MG63 (cell line): Measurements from ENCODE around the gene GABRR2. TPM values are rescaled to one million over a fixed set of nuclear protein-coding genes. Genes with fewer than 3 reads are reported as not detected.
"Not testable (repeated sequence)": the region's sequence is repeated elsewhere in the genome, so short reads cannot be mapped to it uniquely, and the experiment has no call there.

Experiments used
- DNase-seq: peaks from one replicate; pipeline ENCODE4 v3.0.0-alpha.2; 2020
- H3K27me3 ChIP-seq: fragments of 250-450 bp; sonication (Bioruptor Pico); 2 replicates; pipeline ENCODE4 v1.5.1; 2020; ENCODE audit warnings: mild to moderate bottlenecking, moderate library complexity
- H3K36me3 ChIP-seq: fragments of 250-450 bp; sonication (Bioruptor Pico); 2 replicates; pipeline ENCODE4 v1.5.1; 2020; ENCODE audit warnings: mild to moderate bottlenecking, moderate library complexity
- H3K4me3 ChIP-seq: fragments of 250-450 bp; sonication (Bioruptor Pico); 2 replicates; pipeline ENCODE4 v1.5.1; 2020; ENCODE audit warnings: mild to moderate bottlenecking, moderate library complexity
- H3K9me3 ChIP-seq: fragments of 250-450 bp; sonication (Bioruptor Pico); 2 replicates; pipeline ENCODE4 v1.5.1; 2020; ENCODE audit warnings: mild to moderate bottlenecking, moderate library complexity
- total RNA-seq: library from RNA; depleted of rRNA; stranded (reverse); fragments of >200 nt; shearing (Covaris generic); gene quantifications from 2 replicates; pipeline ENCODE4 v1.2.3, GENCODE V29; 2014; ENCODE audit warnings: low replicate concordance

The GABRR2 gene
- total RNA-seq, 1 experiment from 2014 or later = not detected

DNA sequence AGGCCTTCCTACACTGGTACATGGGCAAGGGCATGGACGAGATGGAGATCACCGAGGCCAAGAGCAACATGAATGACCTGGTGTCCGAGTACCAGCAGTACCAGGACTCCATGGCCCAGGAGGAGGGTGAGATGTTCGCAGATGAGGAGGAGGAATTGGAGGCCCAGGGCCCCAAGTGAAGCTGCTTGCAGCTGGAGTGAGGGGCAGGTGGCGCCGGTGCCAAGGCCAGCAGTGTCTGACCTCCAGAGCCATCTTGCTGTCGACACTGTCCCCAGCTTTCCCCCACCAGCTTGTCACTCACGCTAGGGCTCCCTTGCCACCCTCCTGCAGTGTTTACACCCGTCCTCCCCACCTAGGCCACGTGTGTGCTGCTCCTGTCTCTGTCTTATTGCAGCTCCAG is 12.2 kb downstream of the GABRR2 start:
- no peak for DNase-seq
- no peaks in the 10 kb centered on the region for H3K27me3 ChIP-seq
- H3K9me3 ChIP-seq = no peaks in the 10 kb centered on the region
- H3K36me3 ChIP-seq = no peaks in the 10 kb centered on the region
- H3K4me3 ChIP-seq = no peak overlapping the region

DNA sequence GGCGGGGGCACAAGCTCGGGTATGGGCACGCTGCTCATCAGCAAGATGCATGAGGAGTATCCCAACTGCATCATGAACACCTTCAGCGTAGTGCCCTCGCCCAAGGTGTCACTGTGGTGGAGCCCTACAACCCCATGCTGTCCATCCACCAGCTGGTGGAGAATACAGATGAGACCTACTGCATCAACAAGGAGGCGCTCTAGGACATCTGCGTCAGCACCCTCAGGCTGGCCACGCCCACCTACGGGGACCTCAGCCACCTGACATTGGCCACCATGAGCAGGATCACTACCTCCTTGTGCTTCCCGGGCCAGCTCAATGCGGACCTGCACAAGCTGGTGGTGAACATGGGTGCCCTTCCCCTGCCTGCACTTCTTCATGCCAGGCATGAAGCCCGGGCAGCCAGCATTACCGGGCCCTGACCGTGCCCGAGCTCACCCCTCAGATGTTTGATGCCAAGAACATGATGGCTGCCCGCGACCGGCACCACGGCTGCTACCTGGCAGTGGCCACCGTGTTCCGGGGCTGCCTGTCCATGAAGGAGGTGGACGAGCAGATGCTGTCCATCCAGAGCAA is 12.8 kb downstream of the GABRR2 start:
- no peaks in the 10 kb centered on the region for H3K27me3 ChIP-seq
- no peak overlapping the region for H3K4me3 ChIP-seq
- H3K36me3 ChIP-seq = no peaks in the 10 kb centered on the region
- no peak for DNase-seq
- no peaks in the 10 kb centered on the region for H3K9me3 ChIP-seq

DNA sequence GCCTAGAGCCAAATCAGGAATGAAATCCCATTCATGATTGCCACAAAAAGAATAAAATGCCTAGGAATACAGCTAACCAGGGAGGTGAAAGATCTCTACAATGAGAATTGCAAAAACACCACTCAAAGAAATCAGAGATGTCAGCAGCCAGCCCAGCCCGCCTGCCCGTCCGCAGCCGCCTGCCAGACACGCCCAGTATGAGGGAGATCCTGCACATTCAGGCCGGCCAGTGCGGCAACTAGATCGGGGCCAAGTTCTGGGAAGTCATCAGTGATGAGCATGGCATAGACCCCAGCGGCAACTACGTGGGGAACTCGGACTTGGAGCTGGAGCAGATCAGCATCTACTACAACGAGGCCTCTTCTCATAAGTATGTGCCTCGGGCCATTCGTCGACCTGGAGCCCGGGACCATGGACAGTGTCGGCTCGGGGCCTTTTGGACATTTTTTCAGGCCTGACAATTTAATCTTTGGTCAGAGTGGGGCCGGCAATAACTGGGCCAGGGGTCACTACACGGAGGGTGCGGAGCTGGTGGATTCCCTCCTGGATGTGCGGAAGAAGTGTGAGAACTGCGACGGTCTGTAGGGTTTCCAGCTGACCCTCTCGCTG is 13.4 kb downstream of the GABRR2 start:
- Histone ChIP-seq H3K9me3 (no peaks in the 10 kb centered on the region), H3K36me3 (no peaks in the 10 kb centered on the region), H3K4me3 (no peak overlapping the region), H3K27me3 (no peaks in the 10 kb centered on the region)
- no peak for DNase-seq

DNA sequence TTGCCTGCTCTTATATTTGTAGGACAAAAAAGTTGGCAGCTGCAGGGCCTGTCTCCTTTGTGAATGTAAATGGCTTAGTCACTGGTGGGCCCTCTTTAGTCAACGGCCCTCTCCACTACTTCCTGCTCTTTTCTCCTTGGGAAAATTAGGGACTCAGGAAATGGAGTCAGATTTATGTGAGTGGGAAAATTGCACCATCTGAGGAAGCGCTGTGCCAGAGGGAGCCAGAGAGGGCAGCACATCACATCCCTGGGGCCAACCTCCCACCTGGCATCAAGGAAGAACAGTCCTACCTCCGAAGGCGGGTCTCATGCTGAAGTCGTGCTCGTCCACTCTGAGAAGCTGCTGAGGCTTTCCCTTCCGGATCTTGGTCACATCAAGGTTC is 15.6 kb downstream of the GABRR2 start:
- Histone ChIP-seq H3K4me3 (no peak overlapping the region), H3K9me3 (no peaks in the 10 kb centered on the region), H3K27me3 (no peaks in the 10 kb centered on the region), H3K36me3 (no peaks in the 10 kb centered on the region)
- peak; percentile 23 for DNase-seq

DNA sequence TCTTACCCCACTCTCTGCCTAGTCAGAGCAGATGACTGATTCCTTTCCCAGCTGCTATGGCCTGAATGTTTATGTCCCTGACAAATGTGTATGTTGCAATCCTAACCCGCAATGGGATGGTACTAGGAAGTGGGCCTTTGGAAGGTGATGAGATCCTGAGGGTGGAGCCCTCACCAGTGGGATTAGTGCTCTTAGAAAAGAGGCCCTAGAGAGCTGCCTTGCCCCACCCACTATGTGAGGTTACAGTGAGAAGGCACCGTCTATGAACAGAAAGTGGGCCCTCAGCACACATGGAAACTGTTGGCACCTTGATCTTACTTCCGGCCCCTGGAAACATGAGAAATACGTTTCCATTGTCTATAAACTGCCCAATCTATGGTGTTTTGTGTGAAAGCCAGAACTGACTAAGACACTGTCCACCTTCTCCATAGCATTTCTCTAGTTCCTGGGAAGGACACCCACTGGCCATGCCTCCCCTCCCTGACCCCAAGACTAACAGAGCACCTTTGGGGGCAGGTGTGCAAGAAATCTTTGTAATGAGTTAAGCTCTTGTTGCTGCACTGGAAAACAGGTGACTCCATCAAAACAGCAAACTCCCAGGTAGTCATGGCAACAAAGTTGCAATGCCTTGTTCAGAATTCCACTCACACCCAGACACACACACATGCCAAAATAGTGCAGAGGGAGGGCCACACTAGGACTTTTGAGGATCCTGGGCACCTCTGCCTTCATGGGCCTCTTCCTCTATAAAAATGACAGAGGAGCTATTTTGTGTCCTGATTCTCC is 16.2 kb downstream of the GABRR2 start:
- DNase-seq = peak; percentile 77
- no peaks in the 10 kb centered on the region for H3K9me3 ChIP-seq
- H3K36me3 ChIP-seq = no peaks in the 10 kb centered on the region
- H3K4me3 ChIP-seq = no peak overlapping the region
- no peaks in the 10 kb centered on the region for H3K27me3 ChIP-seq

DNA sequence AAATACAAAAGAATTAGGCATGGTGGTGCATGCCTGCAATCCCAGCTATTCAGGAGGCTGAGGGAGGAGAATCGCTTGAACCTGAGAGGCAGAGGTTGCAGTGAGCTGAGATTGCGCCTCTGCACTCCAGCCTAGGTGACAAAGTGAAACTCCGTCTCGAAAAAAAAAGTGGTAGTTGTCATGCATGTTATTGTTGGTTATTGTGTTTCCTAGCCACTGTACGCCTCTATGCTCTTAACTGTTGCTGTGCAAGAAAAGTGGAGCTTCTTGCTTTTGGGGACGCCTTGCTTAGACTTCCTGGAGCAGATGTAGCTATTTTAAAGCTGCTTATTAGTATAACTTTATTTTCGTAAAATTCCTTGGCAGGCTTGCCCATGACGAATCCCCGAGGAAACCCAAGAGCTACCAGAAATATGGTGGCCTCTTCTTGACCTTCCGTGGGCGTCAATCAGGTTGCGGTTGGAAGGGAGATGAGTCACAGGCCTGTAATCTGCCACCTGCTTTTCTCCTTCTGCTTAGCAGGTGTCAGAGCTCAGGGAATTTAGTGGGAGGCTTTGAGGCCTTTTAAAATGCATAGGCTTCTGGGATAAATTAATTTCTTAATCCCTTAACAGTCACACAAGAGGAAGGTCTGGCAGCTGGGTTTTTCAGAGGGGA is 17.3 kb downstream of the GABRR2 start:
- H3K27me3 ChIP-seq = no peaks in the 10 kb centered on the region
- H3K4me3 ChIP-seq = no peak overlapping the region
- peak; percentile 93 for DNase-seq
- H3K9me3 ChIP-seq = no peaks in the 10 kb centered on the region
- H3K36me3 ChIP-seq = no peaks in the 10 kb centered on the region

DNA sequence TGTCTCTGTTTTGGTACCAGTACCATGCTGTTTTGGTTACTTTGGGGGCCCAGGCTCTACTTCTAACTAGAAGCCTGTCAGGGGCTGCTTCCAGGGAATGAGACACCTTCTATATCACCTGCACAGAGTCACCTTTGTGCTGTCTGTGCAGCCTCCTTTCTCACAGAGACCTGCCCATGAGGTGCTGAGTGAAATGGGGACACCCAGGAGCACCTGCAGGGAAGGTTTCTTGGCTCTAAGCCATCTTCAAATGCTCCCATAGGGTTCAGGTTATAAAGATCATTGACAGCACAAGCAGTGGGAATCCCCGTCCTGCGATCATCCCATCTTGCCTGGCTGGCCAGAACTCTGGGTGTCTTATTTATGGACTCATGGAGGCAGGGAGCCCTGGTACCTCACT is 19.1 kb downstream of the GABRR2 start:
- no peaks in the 10 kb centered on the region for H3K27me3 ChIP-seq

DNA sequence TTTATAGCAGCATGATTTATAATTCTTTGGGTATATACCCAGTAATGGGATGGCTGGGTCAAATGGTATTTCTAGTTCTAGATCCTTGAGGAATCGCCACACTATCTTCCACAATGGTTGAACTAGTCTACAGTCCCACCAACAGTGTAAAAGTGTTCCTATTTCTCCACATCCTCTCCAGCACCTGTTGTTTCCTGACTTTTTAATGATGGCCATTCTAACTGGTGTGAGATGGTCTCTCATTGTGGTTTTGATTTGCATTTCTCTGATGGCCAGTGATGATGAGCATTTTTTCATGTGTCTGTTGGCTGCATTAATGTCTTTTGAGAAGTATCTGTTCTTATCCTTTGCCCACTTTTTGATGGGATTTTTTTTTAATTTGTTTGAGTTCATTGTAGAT is 20.0 kb downstream of the GABRR2 start:
- not testable (repeated sequence) for H3K9me3 ChIP-seq, H3K27me3 ChIP-seq, H3K36me3 ChIP-seq, DNase-seq, H3K4me3 ChIP-seq

More for the DNA sequence above, 19.1 kb downstream of the GABRR2 start:
- no peaks in the 10 kb centered on the region for H3K36me3 ChIP-seq
- no peak for DNase-seq
- H3K4me3 ChIP-seq = no peak overlapping the region
- no peaks in the 10 kb centered on the region for H3K9me3 ChIP-seq

DNA sequence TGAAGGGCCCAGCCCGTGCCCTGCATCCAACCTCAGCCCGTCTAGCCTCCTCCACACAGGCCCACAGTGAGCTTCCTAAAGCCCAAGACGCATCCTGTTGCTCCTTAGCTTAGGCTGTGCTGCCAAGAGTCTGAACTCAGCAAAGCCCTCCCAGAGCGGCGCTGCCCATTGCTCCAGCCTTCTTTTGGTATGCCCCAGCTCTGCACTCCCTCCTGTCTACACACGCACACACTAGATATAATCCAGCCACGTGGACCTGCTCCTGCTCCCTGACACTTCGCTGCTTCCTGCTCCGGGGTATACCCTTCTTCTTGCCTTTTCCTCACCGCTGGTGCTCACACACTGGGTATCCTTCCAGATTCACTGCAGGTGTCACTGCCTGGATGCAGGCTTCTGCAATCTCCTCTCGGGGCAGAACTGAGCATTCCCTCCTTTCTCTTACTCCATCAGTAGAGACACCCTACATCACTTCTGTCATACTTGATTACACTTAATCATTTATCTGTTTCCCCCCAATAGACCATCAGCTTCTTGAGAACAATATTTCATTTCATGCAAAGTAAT is 23.8 kb downstream of the GABRR2 start:
- no peaks in the 10 kb centered on the region for H3K9me3 ChIP-seq
- no peaks in the 10 kb centered on the region for H3K36me3 ChIP-seq
- H3K27me3 ChIP-seq = no peaks in the 10 kb centered on the region
- DNase-seq = no peak
- H3K4me3 ChIP-seq = no peak overlapping the region

DNA sequence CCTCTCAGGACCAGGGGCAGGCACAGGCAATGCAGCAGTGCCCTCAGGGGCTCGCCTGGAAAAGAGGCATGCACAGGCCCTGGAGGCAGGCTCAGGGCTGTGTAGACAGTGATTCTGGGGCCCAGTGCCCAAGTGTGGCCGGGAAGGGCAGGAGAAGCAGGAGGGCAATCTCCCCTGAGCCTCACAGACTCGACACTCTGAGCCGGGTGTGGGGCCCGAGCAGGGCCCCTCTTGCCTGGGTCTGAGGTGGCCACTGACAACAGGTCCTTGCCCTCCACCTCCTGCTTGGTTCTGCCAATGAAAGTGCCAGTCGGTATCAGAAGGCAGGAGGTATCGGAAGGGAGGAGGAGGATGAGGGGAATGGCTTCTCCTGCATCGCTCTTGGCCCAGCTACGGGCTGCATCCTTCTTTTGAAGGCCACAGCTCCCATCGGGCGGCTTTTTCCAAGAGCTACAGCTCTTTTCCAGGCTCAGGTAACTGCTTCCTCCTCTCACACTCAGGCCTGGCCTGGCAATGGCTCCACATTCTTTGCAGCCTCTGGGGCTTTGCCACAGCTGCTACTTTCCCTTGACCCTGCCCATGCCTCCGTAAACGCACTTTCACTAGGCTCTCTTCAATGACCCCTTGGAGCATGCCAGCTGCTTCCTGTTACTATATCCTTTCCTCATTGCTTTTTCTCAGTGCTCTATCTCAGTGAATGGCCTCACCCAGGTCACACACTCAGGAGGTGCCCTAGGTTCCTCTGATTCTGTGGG is 24.5 kb downstream of the GABRR2 start:
- no peaks in the 10 kb centered on the region for H3K36me3 ChIP-seq
- H3K27me3 ChIP-seq = no peaks in the 10 kb centered on the region
- no peak overlapping the region for H3K4me3 ChIP-seq

DNA sequence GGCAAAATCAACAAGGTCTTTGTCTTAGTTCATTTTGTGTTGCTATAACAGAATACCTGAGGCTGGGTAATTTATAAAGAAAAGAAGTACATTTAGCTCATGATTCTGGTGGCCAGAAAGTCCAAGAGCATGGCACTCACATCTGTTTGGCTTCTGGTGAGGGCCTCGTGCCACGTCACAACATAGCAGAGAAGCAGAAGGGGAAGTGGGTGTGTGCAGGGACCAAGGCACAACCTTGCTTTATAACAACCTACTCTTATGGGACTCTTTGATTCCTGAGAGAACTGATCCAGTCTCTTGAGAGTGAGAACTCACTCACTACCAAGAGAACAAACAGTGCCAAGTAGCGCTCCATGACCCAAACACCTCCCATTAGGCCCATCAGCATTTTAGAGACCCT is 25.4 kb downstream of the GABRR2 start:
- Histone ChIP-seq H3K4me3 (no peak overlapping the region), H3K27me3 (no peaks in the 10 kb centered on the region), H3K9me3 (no peaks in the 10 kb centered on the region), H3K36me3 (no peaks in the 10 kb centered on the region)
- DNase-seq = no peak

More for the DNA sequence above, 24.5 kb downstream of the GABRR2 start:
- no peaks in the 10 kb centered on the region for H3K9me3 ChIP-seq
- no peak for DNase-seq

DNA sequence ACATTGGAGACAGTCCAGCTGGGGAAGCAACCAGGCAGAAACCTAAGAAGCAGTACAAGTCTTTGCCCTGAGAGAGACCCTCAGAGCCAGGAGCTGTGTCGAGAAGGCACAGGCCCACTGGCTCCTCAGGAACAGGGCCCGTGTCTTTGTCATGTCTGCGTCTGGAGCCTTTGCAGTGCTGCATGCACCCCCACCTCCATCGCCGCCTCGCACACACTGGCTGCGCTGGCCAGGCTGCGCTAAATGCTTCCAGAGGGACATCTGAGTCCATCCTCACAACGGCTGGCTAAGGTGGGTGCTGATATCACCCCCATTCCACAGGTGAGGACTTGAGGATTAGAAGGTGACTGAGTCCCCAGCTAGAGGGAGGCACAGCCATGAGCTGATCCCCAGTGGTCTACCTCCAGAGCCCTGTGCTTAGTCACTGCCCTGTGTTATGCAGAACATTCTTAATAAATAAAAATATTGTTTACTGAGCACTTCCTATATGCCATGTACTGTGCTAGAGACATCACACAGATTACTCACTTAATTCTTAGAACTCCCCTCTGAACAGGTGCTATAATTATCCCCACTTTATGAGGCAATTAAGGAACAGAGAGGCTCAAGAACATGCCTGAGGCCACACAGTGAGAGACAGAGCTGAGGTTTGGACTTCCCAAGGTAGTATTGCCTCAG is 27.6 kb downstream of the GABRR2 start:
- Histone ChIP-seq H3K4me3 (no peak overlapping the region), H3K27me3 (no peaks in the 10 kb centered on the region), H3K9me3 (no peaks in the 10 kb centered on the region), H3K36me3 (no peaks in the 10 kb centered on the region)
- DNase-seq = no peak

DNA sequence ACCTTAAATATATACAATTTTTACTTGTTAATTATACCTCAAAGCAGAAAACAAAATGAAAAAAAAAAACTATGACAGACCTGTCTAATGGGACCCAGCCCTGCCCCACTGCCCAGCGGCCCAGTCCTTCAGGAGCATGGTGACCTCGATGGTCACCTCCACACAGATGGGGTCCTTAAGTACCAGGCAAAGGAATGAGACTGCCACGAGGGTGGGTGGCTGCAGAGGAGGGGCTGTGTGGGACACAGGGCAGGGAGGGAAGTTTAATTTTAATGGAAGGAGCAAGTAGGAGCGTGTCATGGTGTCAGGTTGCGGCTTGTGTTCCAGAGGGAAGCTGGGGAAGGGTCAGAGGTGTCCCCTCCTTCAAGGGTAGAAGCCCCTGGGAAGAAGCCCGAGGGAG is 28.6 kb downstream of the GABRR2 start:
- Histone ChIP-seq H3K27me3 (no peaks in the 10 kb centered on the region), H3K36me3 (no peaks in the 10 kb centered on the region), H3K9me3 (no peaks in the 10 kb centered on the region), H3K4me3 (no peak overlapping the region)
- no peak for DNase-seq

DNA sequence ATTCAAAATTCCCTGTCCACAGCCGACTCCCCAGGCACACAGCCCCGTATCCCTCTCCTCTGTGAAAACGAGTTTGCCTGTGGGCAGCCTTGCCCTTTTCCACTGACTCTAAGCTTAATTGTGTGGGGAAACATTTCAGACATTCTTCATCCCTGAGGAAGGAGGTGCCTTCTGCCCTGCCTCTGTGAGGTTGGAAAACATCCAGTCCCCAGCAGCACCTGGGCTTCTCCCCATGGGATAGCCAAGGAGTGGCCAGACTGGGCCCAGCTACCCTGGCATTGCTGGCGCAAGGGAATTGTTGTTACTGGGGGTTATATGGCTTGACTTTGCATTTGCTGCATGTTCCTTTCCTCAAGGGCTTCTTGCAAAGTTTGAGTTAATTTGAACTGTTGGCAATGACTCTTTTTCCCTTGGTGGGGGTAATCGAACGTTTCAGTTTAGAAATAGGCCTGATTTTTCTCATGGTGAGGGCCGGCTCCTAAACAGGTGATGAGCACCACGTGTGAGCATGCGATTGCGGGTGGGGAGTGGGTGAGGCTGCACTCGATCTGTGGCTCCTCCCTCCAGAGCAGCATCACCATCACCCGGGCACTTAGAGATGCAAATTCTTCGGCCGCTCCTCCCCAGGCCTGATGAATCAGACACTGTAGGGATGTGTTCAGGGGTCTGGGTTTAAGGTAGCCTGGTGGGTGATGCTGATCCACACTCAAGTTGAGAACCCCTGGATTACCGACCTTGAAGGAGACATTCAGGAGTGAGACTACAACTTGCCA is 29.9 kb downstream of the GABRR2 start:
- Histone ChIP-seq H3K27me3 (no peaks in the 10 kb centered on the region), H3K36me3 (no peaks in the 10 kb centered on the region), H3K9me3 (no peaks in the 10 kb centered on the region), H3K4me3 (no peak overlapping the region)
- no peak for DNase-seq

DNA sequence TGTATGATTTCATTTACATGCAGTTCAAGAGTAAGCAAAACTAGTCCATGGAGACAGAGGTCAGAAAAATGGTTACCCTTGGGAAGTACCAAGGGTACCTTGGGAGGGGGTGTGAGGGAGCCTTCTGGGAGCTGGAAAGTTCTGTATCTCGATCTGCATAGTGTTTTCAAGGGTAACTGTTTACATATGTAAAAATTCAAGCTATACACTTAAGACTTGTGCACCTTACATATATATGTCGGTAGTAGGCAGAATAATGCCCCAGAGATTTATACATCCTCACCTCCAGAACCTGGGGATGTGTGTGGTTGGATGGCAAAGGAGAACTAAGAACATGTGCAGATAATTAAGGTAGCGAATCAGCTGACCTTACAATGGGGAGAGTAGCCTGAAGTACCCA is 31.0 kb downstream of the GABRR2 start:
- DNase-seq = no peak
- Histone ChIP-seq H3K9me3 (no peaks in the 10 kb centered on the region), H3K27me3 (no peaks in the 10 kb centered on the region), H3K36me3 (no peaks in the 10 kb centered on the region), H3K4me3 (no peak overlapping the region)
